Measurements from ENCODE around the gene GNAO1. TPM values are rescaled to one million over a fixed set of nuclear protein-coding genes. Genes with fewer than 3 reads are reported as not detected.

The GNAO1 gene
- total and polyA plus RNA-seq, 9 of the 15 experiments (the other 6 are each of a cell fraction or from before 2014, with no cell fraction given) = 0.07 to 0.42 (median 0.08) TPM; not detected in 5

GRCh38 chr16:56357765-56358322 lies 166.6 kb downstream of the GNAO1 start (continued):
- TF ChIP-seq NR0B1 (IDR thresholded peaks at IDR 0.05; ENCODE audit: partially characterized antibody) = no peak
- TF ChIP-seq TRIM25 (IDR thresholded peaks at IDR 0.05; ENCODE audit: borderline replicate concordance) = no peak

- ATAC-seq = no peak
- Histone ChIP-seq H3K79me2 (ENCODE audit: control insufficient read depth, insufficient read depth, low read length) (no peaks in the 10 kb centered on the region), H3K4me2 (ENCODE audit: insufficient read depth, low read length) (no peak overlapping the region), H3K27ac (ENCODE audit: extremely low read depth, low read depth, low read length) (no peak overlapping the region), H3K4me3 (no peak overlapping the region), H4K20me1 (replicated peaks; ENCODE audit: control insufficient read depth, insufficient read depth, low read length) (peaks cover 3% of the 10 kb centered on the region; the same call in 1 of the 2 replicates), H3K36me3 (ENCODE audit: control insufficient read depth, insufficient read depth, low read length) (peaks cover 38% of the 10 kb centered on the region), H3K9me3 (replicated peaks; ENCODE audit: control insufficient read depth, insufficient read depth, low read depth, low read length) (no peaks in the 10 kb centered on the region), H2AFZ (ENCODE audit: low read depth, low read length) (no peak overlapping the region), H3K27me3 (ENCODE audit: control insufficient read depth in 2 of 2, insufficient read depth in 2 of 2, low read length in 2 of 2) (no peaks in the 10 kb centered on the region), H3K9ac (ENCODE audit: insufficient read depth in 1 of 2, low read depth in 2 of 2, low read length in 2 of 2) (no peak overlapping the region; a peak in 1 of 4 replicates), H3K9me1 (ENCODE audit: control insufficient read depth, insufficient read depth, low read length) (no peaks in the 10 kb centered on the region), H3K4me1 (replicated peaks in 1 of 2; ENCODE audit: control insufficient read depth in 2 of 2, insufficient read depth in 2 of 2, low read length in 2 of 2) (peaks cover 11 to 32% of the 10 kb centered on the region in 2 experiments)
- WGBS (ENCODE audit: insufficient coverage, low coverage, missing lambda C conversion rate) = 89% methylated on average over 14 of the region's 15 CpGs
- DNase-seq (ENCODE audit: extremely low read depth in 1 of 4, low spot score in 3 of 4) = no peak
- CTCF ChIA-PET (ENCODE audit: low intra/inter-chr PET ratio) = no interaction called here
- BruUV-seq (replicated peaks) = no TSS peak
- FAIRE-seq = no peak
- intact Hi-C loops (cut with micrococcal nuclease) = no loop called here
- TF ChIP-seq LCOR (CRISPR knock-in tag; IDR thresholded peaks at IDR 0.05) = no peak
- peak; percentile 25; the same call in 1 of the 2 replicates for TF ChIP-seq POLR2A (conservative IDR thresholded peaks at IDR 0.05)
- no peak for TF ChIP-seq FOS (IDR thresholded peaks at IDR 0.05; ENCODE audit: extremely low read depth, insufficient read length)
- TF ChIP-seq SUPT5H (IDR thresholded peaks at IDR 0.05) = 0 out of 2 replicates have a peak, but pooled peaks have one; percentile 25
- peak; percentile 59 for TF ChIP-seq POLR2G (IDR thresholded peaks at IDR 0.05; ENCODE audit: low read depth, low read length)
- POLR2A ChIA-PET = interaction anchor here (1.8 to 1.9 kb wide), 2 partner anchors 10 to 16 kb away, joined by 7 read pairs; no protein-coding TSS in a partner anchor
- in situ Hi-C loops (cut with MboI) = no loop called here
Observed at GRCh38 chr16:56360117-56361008, 169.1 kb downstream of the GNAO1 start.
